Spleen (tissue), 11 donors: ENCODE measurements around the gene PNLDC1. TPM values are rescaled to one million over a fixed set of nuclear protein-coding genes. Genes with fewer than 3 reads are reported as not detected.

Experiments
- DNase-seq: peaks from one replicate; pipeline ENCODE4 v3.0.0-alpha.2; 2020
- H3K27ac ChIP-seq, 8 donors: fragments of 200-600 bp; sonication (generic) in 7 of 8; 1 replicate in 4 of 8; 2 replicates in 4 of 8; pipeline versions ENCODE4 v1.5.0 to v1.8.0; 2016 to 2021; ENCODE audit warnings: inconsistent platforms in 4 of 8, mild to moderate bottlenecking in 4 of 8, moderate library complexity in 1 of 8
- H3K27me3 ChIP-seq, 7 donors: fragments of 200-600 bp; sonication (generic) in 6 of 7; replicated peaks in 1 of 7; 1 replicate in 4 of 7; 2 replicates in 3 of 7; pipeline versions ENCODE4 v1.5.0 to v1.8.0; 2016 to 2021; ENCODE audit warnings: inconsistent platforms in 3 of 7, mild to moderate bottlenecking in 1 of 7
- H3K36me3 ChIP-seq, 6 donors: fragments of 200-600 bp; sonication (generic) in 5 of 6; 1 replicate in 4 of 6; 2 replicates in 2 of 6; pipeline versions ENCODE4 v1.5.0 to v1.8.0; 2016 to 2021; ENCODE audit warnings: inconsistent platforms in 2 of 6
- H3K4me1 ChIP-seq, 6 donors: fragments of 200-600 bp; sonication (generic) in 5 of 6; 1 replicate in 3 of 6; 2 replicates in 3 of 6; pipeline versions ENCODE4 v1.5.0 to v1.8.0; 2016 to 2021; ENCODE audit warnings: inconsistent platforms in 3 of 6
- H3K4me3 ChIP-seq, 8 donors: fragments of 200-600 bp; sonication (generic) in 7 of 8; 1 replicate in 4 of 8; 2 replicates in 4 of 8; pipeline versions ENCODE4 v1.5.0 to v1.8.0; 2016 to 2021; ENCODE audit warnings: inconsistent platforms in 4 of 8, mild to moderate bottlenecking in 4 of 8, moderate library complexity in 2 of 8
- H3K9me3 ChIP-seq, 8 donors: fragments of 200-600 bp; sonication (generic) in 7 of 8; 1 replicate in 4 of 8; 2 replicates in 4 of 8; pipeline versions ENCODE4 v1.5.0 to v1.8.0; 2016 to 2021; ENCODE audit warnings: inconsistent platforms in 4 of 8
- POLR2A ChIP-seq, 3 donors: fragments of 450-650 bp; IDR thresholded peaks; one replicate each; pipeline ENCODE4 v1.5.1; 2017; ENCODE audit warnings: antibody characterized with exemption in 3 of 3, mild to moderate bottlenecking in 1 of 3
- POLR2AphosphoS5 ChIP-seq, 3 donors: sonication (generic); formaldehyde crosslinking; IDR thresholded peaks; one replicate each; pipeline ENCODE4 v1.5.1; 2017; ENCODE audit warnings: antibody characterized with exemption in 3 of 3
- WGBS, 5 donors: extraction: QIAGEN DNeasy Blood & Tissue Kit in 3 of 5; methylation state at CpG; one replicate each; pipeline versions ENCODE4 v1.1.5 to v1.1.7; 2013 to 2018; 5-methylcytosine and 5-hydroxymethylcytosine counted together
- intact Hi-C: fragments of 100-400 bp; cut with DNase I; formaldehyde crosslinking; loops from one replicate; pipeline ENCODE4 v1.15.0; 2023; ENCODE audit warnings: low total_unique reads
- polyA plus RNA-seq, 3 donors: library from polyadenylated mRNA; stranded (reverse); fragments of 200-250 nt; gene quantifications; one replicate each; pipeline ENCODE4 v1.2.1, GENCODE V29; 2013
- total RNA-seq, 7 donors: library from RNA; depleted of rRNA in 3 of 7; stranded (reverse); fragments of >200 nt in 3 of 7; fragmentation: NEBNext Ultra II Directional in 4 of 7; extraction: Animal tissue kit (Norgen Biotek cat#: 25700) in 4 of 7; gene quantifications; one replicate each; pipeline versions ENCODE4 v1.1.0 to v1.2.1, GENCODE V29; 2016 to 2021
- TF ChIP-seq, protein P1 (sequence below), 11 experiments: fragments of 200-600 bp in 7 of 11; fragments of 450-650 bp in 4 of 11; sonication (generic) in 4 of 11; IDR thresholded peaks in 8 of 11; conservative IDR thresholded peaks in 3 of 11; 1 replicate in 7 of 11; 2 replicates in 4 of 11; pipeline versions ENCODE4 v1.4.0 to v1.8.0; 2016 to 2021; ENCODE audit warnings: antibody characterized with exemption in 11 of 11, inconsistent platforms in 4 of 11, mild to moderate bottlenecking in 1 of 11
- donor health status: healthy with polysubstance abuse.
- donor health status: DM: no; HTN: no; CAD: no; lungs with moderate emphysema.
- donor health status: DM: no; HTN: no; CAD: no.
- donor health status: Bipolar disorder and iron deficiency.
- donor health status: healthy.
- donor health status: DM: no; HTN: no; CAD: no.
- donor health status: DM: yes; HTN: yes; CAD: no.

The PNLDC1 gene
- total and polyA plus RNA-seq, 10 donors: 0.11 to 1.2 (median 0.32) TPM; not detected in 6

DNA sequence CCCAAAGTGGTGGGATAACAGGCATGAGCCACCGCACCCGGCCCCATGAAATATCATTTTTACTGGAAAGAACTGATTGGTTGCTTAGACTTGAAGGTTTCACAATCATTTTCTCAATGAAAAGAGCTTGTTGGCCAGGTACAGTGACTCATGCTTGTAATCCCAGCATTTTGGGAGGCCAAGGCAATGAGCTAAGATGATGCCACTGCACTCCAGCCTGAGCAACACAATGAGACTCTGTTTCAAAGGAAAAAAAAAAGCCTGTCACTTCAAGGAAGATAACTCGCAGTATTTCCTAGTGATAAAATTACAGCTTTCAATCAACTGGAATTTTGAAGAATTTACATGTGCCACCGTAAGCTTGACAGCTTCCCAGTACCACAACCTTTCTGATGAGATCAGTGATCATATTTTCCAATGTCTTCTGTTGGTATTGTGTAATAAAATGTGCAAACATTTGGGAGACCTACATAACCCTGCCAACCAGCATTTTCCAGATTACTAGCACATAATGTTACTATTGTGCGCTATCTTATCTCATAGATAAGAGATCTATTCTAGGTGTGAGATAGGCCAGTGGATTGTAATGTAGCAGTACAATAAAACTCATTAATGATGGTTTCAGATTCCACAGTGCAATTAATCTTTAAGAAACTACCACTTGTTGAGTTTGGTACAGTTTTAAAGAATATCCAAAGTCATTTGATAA, 7.2 kb downstream of the PNLDC1 start:
- H3K27ac ChIP-seq: no peak overlapping the region
- no peak for DNase-seq
- peaks cover 0 to 5% (median 0%) of the 10 kb centered on the region in 6 donors for H3K36me3 ChIP-seq
- H3K4me1 ChIP-seq: peaks cover 0 to under 1% (median 0%) of the 10 kb centered on the region in 6 donors
- TF ChIP-seq POLR2A (IDR thresholded peaks at IDR 0.05) (no peak), POLR2AphosphoS5 (IDR thresholded peaks at IDR 0.05) (no peak)
- TF ChIP-seq, protein P1, sequence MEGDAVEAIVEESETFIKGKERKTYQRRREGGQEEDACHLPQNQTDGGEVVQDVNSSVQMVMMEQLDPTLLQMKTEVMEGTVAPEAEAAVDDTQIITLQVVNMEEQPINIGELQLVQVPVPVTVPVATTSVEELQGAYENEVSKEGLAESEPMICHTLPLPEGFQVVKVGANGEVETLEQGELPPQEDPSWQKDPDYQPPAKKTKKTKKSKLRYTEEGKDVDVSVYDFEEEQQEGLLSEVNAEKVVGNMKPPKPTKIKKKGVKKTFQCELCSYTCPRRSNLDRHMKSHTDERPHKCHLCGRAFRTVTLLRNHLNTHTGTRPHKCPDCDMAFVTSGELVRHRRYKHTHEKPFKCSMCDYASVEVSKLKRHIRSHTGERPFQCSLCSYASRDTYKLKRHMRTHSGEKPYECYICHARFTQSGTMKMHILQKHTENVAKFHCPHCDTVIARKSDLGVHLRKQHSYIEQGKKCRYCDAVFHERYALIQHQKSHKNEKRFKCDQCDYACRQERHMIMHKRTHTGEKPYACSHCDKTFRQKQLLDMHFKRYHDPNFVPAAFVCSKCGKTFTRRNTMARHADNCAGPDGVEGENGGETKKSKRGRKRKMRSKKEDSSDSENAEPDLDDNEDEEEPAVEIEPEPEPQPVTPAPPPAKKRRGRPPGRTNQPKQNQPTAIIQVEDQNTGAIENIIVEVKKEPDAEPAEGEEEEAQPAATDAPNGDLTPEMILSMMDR (IDR thresholded peaks at IDR 0.05 in 8 of 11, conservative IDR thresholded peaks at IDR 0.05 in 3 of 11): no peak
- no peak overlapping the region for H3K4me3 ChIP-seq
- H3K9me3 ChIP-seq: no peaks in the 10 kb centered on the region
- intact Hi-C loops: no loop called here
- no peaks in the 10 kb centered on the region for H3K27me3 ChIP-seq
- WGBS, 5 donors: 90 to 99% (median 95%) methylated on average over 5 of the region's 5 CpGs

DNA sequence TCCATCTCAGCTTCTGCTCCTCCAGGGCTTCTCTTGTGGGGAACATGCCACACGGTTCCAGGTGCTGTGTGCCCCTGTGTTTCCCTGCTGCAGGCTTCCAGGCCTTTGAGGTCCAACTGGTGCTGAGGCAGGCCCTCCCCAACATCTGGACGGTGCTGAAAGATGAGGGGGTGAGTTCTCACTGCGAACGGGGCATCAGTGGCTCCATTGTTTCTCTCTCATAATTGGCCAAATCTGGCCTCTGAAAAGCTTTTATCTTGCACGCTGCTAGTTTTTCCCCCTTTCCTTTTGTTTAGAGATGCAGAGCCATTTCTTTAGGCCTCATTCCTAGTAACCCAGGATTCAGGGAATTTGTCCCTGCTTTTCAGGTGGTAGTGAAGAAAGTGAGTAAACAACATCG, 8.6 kb downstream of the PNLDC1 start:
- H3K36me3 ChIP-seq: peaks cover 0 to 5% (median 0%) of the 10 kb centered on the region in 6 donors
- no peak overlapping the region for H3K4me3 ChIP-seq
- H3K27me3 ChIP-seq: no peaks in the 10 kb centered on the region
- no peak overlapping the region for H3K27ac ChIP-seq
- no peak for TF ChIP-seq POLR2AphosphoS5 (IDR thresholded peaks at IDR 0.05)
- TF ChIP-seq, protein P1 (IDR thresholded peaks at IDR 0.05 in 8 of 11, conservative IDR thresholded peaks at IDR 0.05 in 3 of 11): no peak
- no peak for TF ChIP-seq POLR2A (IDR thresholded peaks at IDR 0.05)
- no peaks in the 10 kb centered on the region for H3K4me1 ChIP-seq
- H3K9me3 ChIP-seq: no peaks in the 10 kb centered on the region
- intact Hi-C loops: no loop called here
- DNase-seq: no peak
- WGBS, 5 donors: 86 to 95% (median 92%) methylated on average over 6 of the region's 6 CpGs

DNA sequence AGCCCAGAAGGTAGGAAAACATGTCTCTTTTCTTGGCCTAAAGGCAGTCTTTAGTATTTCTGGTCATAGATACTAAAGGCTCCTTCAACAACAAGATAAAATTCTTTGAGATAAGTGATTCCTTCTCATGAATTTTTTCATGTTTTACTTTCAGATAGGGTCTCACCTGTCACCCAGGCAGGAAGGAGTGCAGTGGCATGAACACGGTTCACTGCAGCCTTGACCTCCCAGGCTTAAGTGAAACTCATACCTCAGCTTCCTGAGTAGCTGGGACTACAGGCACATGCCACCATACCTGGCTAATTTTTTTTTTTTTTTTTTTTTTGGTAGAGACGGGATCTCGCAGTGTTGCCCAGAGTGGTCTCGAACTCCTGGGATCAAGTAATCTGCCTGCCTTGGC, 9.1 kb downstream of the PNLDC1 start:
- 75 to 86% (median 79%) methylated on average over 4 of the region's 4 CpGs for WGBS, 5 donors
- no peaks in the 10 kb centered on the region for H3K27me3 ChIP-seq
- H3K36me3 ChIP-seq: peaks cover 0 to 5% (median 0%) of the 10 kb centered on the region in 6 donors
- intact Hi-C loops: no loop called here
- no peak overlapping the region for H3K27ac ChIP-seq
- no peak for TF ChIP-seq POLR2AphosphoS5 (IDR thresholded peaks at IDR 0.05)
- no peak for TF ChIP-seq POLR2A (IDR thresholded peaks at IDR 0.05)
- TF ChIP-seq, protein P1 (IDR thresholded peaks at IDR 0.05 in 8 of 11, conservative IDR thresholded peaks at IDR 0.05 in 3 of 11): no peak
- no peak overlapping the region for H3K4me3 ChIP-seq
- no peaks in the 10 kb centered on the region for H3K9me3 ChIP-seq
- no peak for DNase-seq
- no peaks in the 10 kb centered on the region for H3K4me1 ChIP-seq

GRCh38 chr6:159813781-159814180, 13.7 kb downstream of the PNLDC1 start:
- DNase-seq: no peak
- Histone ChIP-seq H3K36me3 (no peaks in the 10 kb centered on the region), H3K27ac (no peak overlapping the region), H3K4me1 (no peaks in the 10 kb centered on the region), H3K9me3 (no peaks in the 10 kb centered on the region), H3K27me3 (no peaks in the 10 kb centered on the region), H3K4me3 (no peak overlapping the region)
- TF ChIP-seq, protein P1 (IDR thresholded peaks at IDR 0.05 in 8 of 11, conservative IDR thresholded peaks at IDR 0.05 in 3 of 11): no peak
- TF ChIP-seq POLR2A (IDR thresholded peaks at IDR 0.05) (no peak), POLR2AphosphoS5 (IDR thresholded peaks at IDR 0.05) (no peak)
- WGBS, 5 donors: 79 to 87% (median 85%) methylated on average over 9 of the region's 9 CpGs
- intact Hi-C loops: no loop called here
